ENCODE results near the gene NKAP.
A peak's percentile ranks its signal among the peaks of the same experiment; 100 is the strongest.

Gene NKAP

DNA sequence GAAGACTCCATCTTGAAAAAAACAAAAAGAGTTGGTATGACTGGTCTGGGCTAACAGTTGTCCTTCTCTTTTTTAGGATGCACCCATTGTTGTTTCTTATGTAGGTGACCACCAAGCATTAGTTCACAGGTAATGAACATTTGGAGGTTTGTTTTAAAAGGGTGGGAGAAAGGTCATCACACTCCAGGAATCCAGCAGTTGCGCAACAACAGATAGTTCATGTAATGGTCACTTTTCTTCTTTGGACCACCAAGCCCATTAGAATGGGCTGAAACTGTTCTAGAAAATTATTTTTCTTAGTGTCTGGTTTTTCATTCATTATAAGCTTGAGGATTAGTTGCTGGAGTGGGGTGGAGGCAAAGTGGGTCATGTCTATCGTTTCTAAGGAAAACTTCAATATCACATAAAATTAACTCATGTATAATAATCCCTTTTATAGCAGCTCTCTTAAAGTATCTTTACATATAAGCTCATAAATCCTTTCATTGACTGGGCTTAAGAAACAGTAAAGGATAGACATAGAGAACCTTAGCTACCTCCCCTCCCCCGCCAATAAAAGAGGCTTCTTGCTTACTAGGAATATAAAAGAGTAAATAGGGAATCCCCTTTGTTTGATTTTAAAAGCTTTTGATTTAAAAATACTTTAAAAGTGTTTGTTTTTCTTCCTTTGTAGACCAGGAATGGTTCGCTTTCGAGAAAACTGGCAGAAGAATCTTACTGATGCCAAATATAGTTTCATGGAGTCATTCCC is 23.5 kb downstream of the NKAP start:
- H3K4me1 ChIP-seq (ENCODE audit: control insufficient read depth in 1 of 2, insufficient read depth in 1 of 2, low read depth in 1 of 2, low read length in 1 of 2) = no peaks in the 10 kb centered on the region
- no peaks in the 10 kb centered on the region for H3K9me3 ChIP-seq
- no peaks in the 10 kb centered on the region for H3K27me3 ChIP-seq
- no peak overlapping the region for H3K27ac ChIP-seq
- no peak overlapping the region for H3K4me3 ChIP-seq (ENCODE audit: low read depth in 1 of 2, low read length in 1 of 2)
- TF ChIP-seq, protein P1, sequence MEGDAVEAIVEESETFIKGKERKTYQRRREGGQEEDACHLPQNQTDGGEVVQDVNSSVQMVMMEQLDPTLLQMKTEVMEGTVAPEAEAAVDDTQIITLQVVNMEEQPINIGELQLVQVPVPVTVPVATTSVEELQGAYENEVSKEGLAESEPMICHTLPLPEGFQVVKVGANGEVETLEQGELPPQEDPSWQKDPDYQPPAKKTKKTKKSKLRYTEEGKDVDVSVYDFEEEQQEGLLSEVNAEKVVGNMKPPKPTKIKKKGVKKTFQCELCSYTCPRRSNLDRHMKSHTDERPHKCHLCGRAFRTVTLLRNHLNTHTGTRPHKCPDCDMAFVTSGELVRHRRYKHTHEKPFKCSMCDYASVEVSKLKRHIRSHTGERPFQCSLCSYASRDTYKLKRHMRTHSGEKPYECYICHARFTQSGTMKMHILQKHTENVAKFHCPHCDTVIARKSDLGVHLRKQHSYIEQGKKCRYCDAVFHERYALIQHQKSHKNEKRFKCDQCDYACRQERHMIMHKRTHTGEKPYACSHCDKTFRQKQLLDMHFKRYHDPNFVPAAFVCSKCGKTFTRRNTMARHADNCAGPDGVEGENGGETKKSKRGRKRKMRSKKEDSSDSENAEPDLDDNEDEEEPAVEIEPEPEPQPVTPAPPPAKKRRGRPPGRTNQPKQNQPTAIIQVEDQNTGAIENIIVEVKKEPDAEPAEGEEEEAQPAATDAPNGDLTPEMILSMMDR (IDR thresholded peaks at IDR 0.05) = no peak
- H3K36me3 ChIP-seq = peaks cover 15% of the 10 kb centered on the region

DNA sequence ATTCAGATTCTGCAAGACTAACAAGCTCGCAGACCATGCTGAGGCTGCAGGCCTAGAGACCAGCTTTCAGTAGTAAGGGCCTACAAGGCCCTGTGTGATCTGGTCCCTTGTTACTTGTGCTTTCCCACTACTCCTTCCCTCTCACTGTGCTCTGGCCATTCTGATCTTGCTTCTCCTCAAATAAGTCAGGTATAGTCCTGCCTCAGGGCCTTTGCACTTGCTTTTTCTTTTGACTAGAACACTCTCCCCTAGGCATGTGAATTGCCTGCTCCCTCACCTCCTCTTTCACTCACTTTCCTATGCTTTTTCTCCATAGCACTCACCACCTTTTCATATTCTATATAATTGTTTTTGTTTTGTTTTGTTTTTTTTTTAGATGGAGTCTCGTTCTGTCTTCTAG is 25.7 kb downstream of the NKAP start:
- Histone ChIP-seq H3K36me3 (no peaks in the 10 kb centered on the region), H3K4me3 (ENCODE audit: low read depth in 1 of 2, low read length in 1 of 2) (no peak overlapping the region), H3K4me1 (ENCODE audit: control insufficient read depth in 1 of 2, insufficient read depth in 1 of 2, low read depth in 1 of 2, low read length in 1 of 2) (no peaks in the 10 kb centered on the region), H3K27me3 (no peaks in the 10 kb centered on the region), H3K9me3 (no peaks in the 10 kb centered on the region), H3K27ac (no peak overlapping the region)
- TF ChIP-seq, protein P1 (IDR thresholded peaks at IDR 0.05) = no peak

DNA sequence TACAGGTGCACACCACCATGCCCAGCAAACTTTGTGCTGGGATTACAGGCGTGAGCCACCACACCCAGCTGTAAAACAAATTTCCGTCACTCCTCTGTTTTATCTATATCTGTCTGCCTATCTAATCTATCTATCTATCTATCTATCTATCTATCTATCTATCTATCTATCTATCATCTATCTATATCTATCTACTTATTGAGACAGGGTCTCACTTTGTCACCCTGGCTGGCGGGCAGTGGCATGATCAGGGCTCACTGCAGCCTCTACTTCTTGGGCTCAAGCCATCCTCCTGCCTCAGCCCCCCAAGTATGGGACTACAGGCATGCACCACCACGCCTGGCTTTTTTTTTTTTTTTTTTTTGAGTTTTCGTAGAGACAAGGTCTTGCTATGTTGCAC is 27.2 kb downstream of the NKAP start:
- no peaks in the 10 kb centered on the region for H3K4me1 ChIP-seq (ENCODE audit: control insufficient read depth in 1 of 2, insufficient read depth in 1 of 2, low read depth in 1 of 2, low read length in 1 of 2)
- H3K9me3 ChIP-seq = no peaks in the 10 kb centered on the region
- TF ChIP-seq, protein P1 (IDR thresholded peaks at IDR 0.05) = no peak
- H3K27ac ChIP-seq = no peak overlapping the region
- H3K36me3 ChIP-seq = no peaks in the 10 kb centered on the region
- H3K27me3 ChIP-seq = no peaks in the 10 kb centered on the region
- H3K4me3 ChIP-seq (ENCODE audit: low read depth in 1 of 2, low read length in 1 of 2) = no peak overlapping the region

DNA sequence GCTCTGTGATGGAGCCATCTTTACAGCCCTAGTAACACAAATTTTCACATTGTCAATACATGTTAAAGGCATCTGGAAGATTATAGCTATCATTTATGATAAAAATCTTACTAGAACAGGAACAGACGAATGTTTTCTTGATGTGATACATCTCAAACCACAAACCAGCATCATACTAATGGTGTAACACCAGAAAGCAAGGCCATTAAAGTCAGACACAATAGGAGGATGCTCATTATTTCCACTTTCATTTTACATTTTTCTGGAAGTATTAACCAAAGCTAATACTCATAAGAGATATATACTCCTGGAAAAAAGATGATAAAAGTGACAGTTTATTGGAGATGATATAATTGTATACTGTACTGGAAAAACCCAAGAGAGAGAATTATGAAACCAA is 42.6 kb downstream of the NKAP start:
- no peaks in the 10 kb centered on the region for H3K36me3 ChIP-seq
- H3K9me3 ChIP-seq = no peaks in the 10 kb centered on the region
- H3K4me3 ChIP-seq (ENCODE audit: low read depth in 1 of 2, low read length in 1 of 2) = no peak overlapping the region
- no peaks in the 10 kb centered on the region for H3K27me3 ChIP-seq
- H3K4me1 ChIP-seq (ENCODE audit: control insufficient read depth in 1 of 2, insufficient read depth in 1 of 2, low read depth in 1 of 2, low read length in 1 of 2) = no peaks in the 10 kb centered on the region
- TF ChIP-seq, protein P1 (IDR thresholded peaks at IDR 0.05) = no peak
- H3K27ac ChIP-seq = no peak overlapping the region

DNA sequence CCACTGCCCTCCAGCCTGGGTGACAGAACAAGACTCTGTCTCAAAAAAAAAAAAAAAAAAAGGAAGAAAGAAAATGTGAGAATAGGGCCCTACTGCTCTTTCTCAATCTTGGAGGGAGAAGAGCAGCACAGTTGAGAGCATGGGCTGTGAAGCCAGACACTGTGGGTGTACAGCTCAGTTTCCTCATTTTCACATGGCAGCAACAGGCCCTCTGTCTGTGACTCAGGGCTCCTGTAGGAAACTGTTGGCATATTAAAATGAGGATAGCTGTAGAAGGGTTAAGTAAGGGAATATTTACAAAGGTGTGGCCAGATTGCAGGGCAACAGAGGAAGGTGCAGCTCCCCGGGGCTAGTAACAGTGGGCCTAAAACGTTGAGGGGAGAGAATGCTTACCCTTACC is 44.4 kb downstream of the NKAP start:
- Histone ChIP-seq H3K4me1 (ENCODE audit: control insufficient read depth in 1 of 2, insufficient read depth in 1 of 2, low read depth in 1 of 2, low read length in 1 of 2) (no peaks in the 10 kb centered on the region), H3K27me3 (no peaks in the 10 kb centered on the region), H3K36me3 (no peaks in the 10 kb centered on the region), H3K9me3 (no peaks in the 10 kb centered on the region), H3K4me3 (ENCODE audit: low read depth in 1 of 2, low read length in 1 of 2) (no peak overlapping the region), H3K27ac (peak overlapping the region; percentile 20)
- TF ChIP-seq, protein P1 (IDR thresholded peaks at IDR 0.05) = no peak
